Measurements from ENCODE around the gene PTP4A2.
"Not testable (repeated sequence)": the region's sequence is repeated elsewhere in the genome, so short reads cannot be mapped to it uniquely, and the experiment has no call there.

PTP4A2 gene

GRCh38 chr1:31895474-31896198, 42.5 kb downstream of the PTP4A2 start:
- H3K27ac Mint-ChIP-seq, ATAC-seq, DNase-seq, H3K4me3 Mint-ChIP-seq, H3K9me3 Mint-ChIP-seq, H3K4me1 Mint-ChIP-seq, H3K27me3 Mint-ChIP-seq: not testable (repeated sequence)

DNA sequence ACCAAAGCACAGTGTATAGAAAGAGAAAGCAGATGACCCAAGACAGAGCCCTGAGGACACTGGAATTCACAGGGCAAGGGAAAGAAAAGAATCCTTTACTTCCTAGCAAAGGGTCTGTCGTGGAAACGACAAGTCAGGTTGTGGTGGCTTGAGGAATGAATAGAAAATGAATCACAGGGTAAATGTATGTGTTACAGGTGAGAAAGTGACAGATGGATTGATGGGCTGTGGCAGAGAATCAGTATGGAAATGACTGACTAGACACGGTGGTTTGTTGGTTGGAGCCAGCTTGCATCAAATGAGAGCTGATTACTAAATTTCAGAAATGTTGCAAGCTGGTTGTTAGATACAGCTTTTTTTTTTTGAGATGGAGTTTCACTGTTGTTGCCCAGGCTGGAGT, 46.9 kb downstream of the PTP4A2 start:
- peak overlapping the region in 1 of 2 donors; percentile 72 for H3K4me3 Mint-ChIP-seq
- peak; percentile 87 for ATAC-seq
- DNase-seq: peak; percentile 35 to 82
- peak overlapping the region in 1 of 2 donors; percentile 99 for H3K27ac Mint-ChIP-seq
- H3K27me3 Mint-ChIP-seq: no peaks in the 10 kb centered on the region
- peaks cover 8 to 9% of the 10 kb centered on the region in 2 donors for H3K9me3 Mint-ChIP-seq
- H3K4me1 Mint-ChIP-seq: peaks cover 31% of the 10 kb centered on the region

DNA sequence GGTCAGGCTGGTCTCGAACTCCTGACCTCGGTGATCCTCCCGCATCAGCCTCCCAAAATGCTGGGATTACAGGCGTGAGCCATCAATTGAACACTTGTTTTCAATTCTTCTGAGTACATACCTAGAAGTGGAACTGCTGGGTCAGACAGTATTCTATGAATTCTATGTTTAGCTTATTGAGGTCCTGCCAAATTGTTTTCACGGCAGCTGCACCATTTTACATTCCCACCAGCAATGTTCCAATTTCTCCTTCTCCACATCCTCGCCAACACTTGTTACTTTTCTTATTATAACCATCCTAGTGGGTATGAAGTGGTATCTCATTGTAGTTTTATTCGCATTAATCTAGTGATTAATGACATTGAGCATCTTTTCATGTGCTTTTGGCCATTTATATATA, 49.9 kb downstream of the PTP4A2 start:
- Mint-ChIP-seq H3K9me3 (no peaks in the 10 kb centered on the region), H3K4me1 (peaks cover 31% of the 10 kb centered on the region), H3K4me3 (no peak overlapping the region), H3K27ac (peak overlapping the region in 1 of 2 donors; percentile 99), H3K27me3 (no peaks in the 10 kb centered on the region)
- no peak for DNase-seq
- ATAC-seq: no peak

DNA sequence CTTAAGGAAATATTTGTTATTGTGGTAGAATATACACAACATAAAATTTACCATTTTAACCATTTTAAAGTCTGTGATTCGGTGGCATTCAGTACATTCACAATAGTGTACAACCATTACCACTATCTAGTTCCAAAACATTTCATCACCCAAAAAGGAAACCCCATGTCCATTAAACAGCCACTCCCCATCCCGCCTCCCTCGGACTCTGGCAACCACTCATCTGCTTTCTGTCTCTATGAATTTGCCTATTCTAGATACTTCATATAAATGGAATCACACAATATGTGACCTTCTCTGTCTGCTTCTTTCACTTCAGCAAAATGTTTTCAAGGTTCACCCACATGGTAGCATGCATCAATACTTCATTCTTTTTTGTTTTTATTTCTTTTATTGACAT, 51.3 kb downstream of the PTP4A2 start:
- Mint-ChIP-seq H3K4me1 (peaks cover 31% of the 10 kb centered on the region), H3K4me3 (no peak overlapping the region), H3K9me3 (no peaks in the 10 kb centered on the region), H3K27me3 (no peaks in the 10 kb centered on the region), H3K27ac (peak overlapping the region in 1 of 2 donors; percentile 7)
- DNase-seq (no peak), ATAC-seq (no peak)

DNA sequence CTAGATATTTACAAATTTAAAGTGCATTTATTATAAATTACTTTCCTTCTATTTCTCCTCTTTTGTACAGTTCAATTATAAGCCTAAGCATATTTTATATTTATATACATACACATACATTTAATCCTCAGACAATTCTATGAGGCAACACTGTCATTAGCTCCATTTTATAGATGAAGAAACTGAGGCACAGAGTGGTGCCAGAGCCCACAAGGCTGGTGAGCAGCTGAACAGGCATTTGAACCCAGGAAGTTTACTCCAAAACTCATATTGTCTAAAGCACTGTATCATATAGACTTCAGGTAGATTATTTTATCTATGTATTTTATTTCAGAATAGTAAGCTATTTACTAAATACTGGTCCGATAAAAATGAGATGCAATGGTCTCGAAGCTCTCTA, 52.3 kb downstream of the PTP4A2 start:
- no peaks in the 10 kb centered on the region for H3K27me3 Mint-ChIP-seq
- no peak overlapping the region for H3K4me3 Mint-ChIP-seq
- DNase-seq (no peak), ATAC-seq (no peak)
- H3K4me1 Mint-ChIP-seq: peaks cover 34% of the 10 kb centered on the region
- H3K9me3 Mint-ChIP-seq: no peaks in the 10 kb centered on the region
- no peak overlapping the region for H3K27ac Mint-ChIP-seq

DNA sequence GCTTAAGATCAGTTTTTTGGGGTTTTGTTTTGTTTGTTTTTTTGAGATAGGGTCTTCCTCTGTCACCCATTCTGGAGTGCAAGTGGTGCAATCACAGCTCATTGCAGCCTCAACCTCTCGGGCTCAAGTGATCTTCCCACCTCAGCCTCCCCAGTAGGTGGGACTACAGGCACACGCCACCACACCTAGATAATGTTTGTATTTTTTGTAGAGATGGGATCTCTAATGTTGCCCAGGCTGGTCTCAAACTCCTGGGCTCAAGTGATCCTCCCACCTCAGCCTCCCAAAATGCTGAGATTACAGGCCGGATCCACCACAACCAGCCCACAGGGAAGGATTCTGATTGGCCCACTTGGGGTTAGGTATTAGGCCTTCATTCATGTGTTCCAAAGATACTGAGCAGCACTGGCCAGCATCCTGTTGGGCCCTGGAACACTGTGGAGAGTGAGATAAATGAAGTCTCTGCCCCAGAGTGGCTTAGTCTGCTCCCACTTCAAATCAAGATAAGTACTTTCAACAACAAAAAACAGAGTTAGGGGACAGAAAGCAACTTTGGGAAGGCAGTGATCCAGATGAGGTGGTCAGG, 54.7 kb downstream of the PTP4A2 start:
- peaks cover 18% of the 10 kb centered on the region for H3K4me1 Mint-ChIP-seq
- H3K27me3 Mint-ChIP-seq: no peaks in the 10 kb centered on the region
- H3K4me3 Mint-ChIP-seq: no peak overlapping the region
- no peaks in the 10 kb centered on the region for H3K9me3 Mint-ChIP-seq
- H3K27ac Mint-ChIP-seq: peak overlapping the region in 1 of 2 donors; percentile 17
- DNase-seq (no peak), ATAC-seq (no peak)

DNA sequence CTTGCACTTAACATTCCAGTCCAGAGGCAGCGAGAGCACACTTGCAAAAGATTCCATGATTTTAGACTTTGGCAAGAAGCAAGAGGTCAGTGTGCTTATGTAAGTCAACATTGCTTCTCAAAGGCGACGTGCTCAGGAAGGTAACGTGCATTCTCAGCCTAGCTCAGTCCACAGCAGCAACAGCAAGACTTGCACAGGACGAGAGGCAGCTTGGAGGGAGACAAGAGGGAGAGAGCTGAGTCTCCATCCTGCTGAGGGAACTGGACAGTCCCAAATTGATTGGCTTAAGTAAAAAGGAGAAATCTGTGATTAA, 56.5 kb downstream of the PTP4A2 start:
- Mint-ChIP-seq H3K9me3 (no peaks in the 10 kb centered on the region), H3K27me3 (no peaks in the 10 kb centered on the region), H3K4me1 (peaks cover 19% of the 10 kb centered on the region), H3K27ac (no peak overlapping the region), H3K4me3 (no peak overlapping the region)
- DNase-seq (no peak), ATAC-seq (no peak)

GRCh38 chr1:31880957-31881687, 57.0 kb downstream of the PTP4A2 start:
- no peak for ATAC-seq
- no peaks in the 10 kb centered on the region for H3K27me3 Mint-ChIP-seq
- H3K4me3 Mint-ChIP-seq: no peak overlapping the region
- DNase-seq: no peak
- H3K9me3 Mint-ChIP-seq: no peaks in the 10 kb centered on the region
- no peak overlapping the region for H3K27ac Mint-ChIP-seq
- H3K4me1 Mint-ChIP-seq: peaks cover 24% of the 10 kb centered on the region

GRCh38 chr1:31879981-31880608, 58.1 kb downstream of the PTP4A2 start:
- H3K27me3 Mint-ChIP-seq: no peaks in the 10 kb centered on the region
- peaks cover 25% of the 10 kb centered on the region for H3K4me1 Mint-ChIP-seq
- ATAC-seq (no peak), DNase-seq (no peak)
- peak overlapping the region in 1 of 2 donors; percentile 20 for H3K27ac Mint-ChIP-seq
- H3K9me3 Mint-ChIP-seq: no peaks in the 10 kb centered on the region
- H3K4me3 Mint-ChIP-seq: no peak overlapping the region

GRCh38 chr1:31878058-31878457, 60.1 kb downstream of the PTP4A2 start:
- no peaks in the 10 kb centered on the region for H3K27me3 Mint-ChIP-seq
- H3K27ac Mint-ChIP-seq: no peak overlapping the region
- DNase-seq (no peak), ATAC-seq (no peak)
- no peak overlapping the region for H3K4me3 Mint-ChIP-seq
- H3K4me1 Mint-ChIP-seq: peaks cover 33% of the 10 kb centered on the region
- H3K9me3 Mint-ChIP-seq: peaks cover 3% of the 10 kb centered on the region in 2 donors

DNA sequence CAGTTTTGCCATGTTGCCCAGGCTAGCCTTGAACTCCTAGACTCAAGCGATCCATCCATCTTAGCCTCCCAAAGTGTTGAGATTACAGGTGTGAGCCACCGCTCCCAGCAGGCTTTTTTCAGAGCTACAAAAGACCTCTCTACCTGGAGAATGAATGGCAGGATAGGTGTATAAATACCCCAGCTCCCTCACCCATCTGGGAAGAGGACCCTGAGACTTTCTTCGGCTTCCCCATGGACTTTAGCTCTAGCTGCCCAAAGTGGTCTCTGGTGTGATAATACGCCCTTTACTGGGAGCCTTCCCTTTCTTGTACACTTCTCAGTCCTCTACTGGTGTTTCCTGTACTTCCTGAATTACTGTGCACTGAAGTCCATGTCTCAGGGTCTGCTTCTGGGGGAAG, 60.6 kb downstream of the PTP4A2 start:
- Mint-ChIP-seq H3K4me3 (no peak overlapping the region), H3K27me3 (no peaks in the 10 kb centered on the region), H3K4me1 (peaks cover 38% of the 10 kb centered on the region), H3K27ac (no peak overlapping the region), H3K9me3 (peaks cover 6% of the 10 kb centered on the region in 2 donors)
- DNase-seq (no peak), ATAC-seq (no peak)

DNA sequence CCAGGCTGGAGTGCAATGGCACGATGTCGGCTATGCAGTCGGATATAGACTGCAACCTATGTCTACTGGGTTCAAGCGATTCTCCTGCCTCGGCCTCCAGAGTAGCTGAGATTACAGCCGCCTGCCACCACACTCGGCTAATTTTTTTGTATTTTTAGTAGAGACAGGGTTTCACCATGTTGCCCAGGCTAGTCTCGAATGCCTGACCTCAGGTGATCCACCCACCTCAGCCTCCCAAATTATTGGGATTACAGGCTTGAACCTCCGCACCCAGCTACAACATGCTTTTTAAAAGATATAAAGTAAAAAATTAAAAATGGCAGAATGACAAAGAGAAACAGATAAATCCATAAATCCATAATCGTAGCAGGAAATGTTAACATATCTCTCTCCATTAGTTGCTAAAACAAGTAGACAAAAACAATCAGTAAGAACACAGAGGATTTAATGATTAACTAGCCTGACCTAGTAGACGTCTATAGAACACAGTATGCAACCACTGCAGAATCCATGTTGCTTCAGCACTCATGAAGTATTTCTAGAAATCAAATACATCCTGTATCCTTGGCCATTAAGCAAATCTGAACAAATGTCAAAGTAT, 62.4 kb downstream of the PTP4A2 start:
- Mint-ChIP-seq H3K27ac (no peak overlapping the region), H3K4me3 (no peak overlapping the region), H3K9me3 (peaks cover 6% of the 10 kb centered on the region in 2 donors), H3K4me1 (peaks cover 33% of the 10 kb centered on the region), H3K27me3 (no peaks in the 10 kb centered on the region)
- DNase-seq: no peak
- ATAC-seq: no peak

DNA sequence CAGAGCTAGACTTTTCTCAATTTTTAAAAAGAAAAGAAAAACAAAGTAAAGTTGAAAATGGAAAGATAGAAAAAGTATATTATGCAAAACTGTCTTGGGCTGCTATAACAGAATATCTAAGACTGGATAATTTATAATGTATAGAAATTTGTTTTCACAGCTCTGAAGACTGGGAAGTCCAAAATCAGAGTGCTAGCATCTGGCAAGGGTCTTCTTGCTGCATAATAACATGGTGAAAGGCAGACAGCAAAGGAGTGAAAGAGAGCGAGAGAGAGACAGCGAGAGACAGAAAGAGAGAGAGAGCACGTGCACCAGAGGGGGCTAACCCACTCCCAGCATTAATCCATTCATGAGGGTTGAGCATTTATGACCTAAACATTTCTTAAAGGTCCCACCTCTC, 63.2 kb downstream of the PTP4A2 start:
- no peak for ATAC-seq
- DNase-seq: no peak
- H3K9me3 Mint-ChIP-seq: peaks cover 6% of the 10 kb centered on the region in 2 donors
- H3K27ac Mint-ChIP-seq: no peak overlapping the region
- no peaks in the 10 kb centered on the region for H3K27me3 Mint-ChIP-seq
- H3K4me3 Mint-ChIP-seq: no peak overlapping the region
- peaks cover 27% of the 10 kb centered on the region for H3K4me1 Mint-ChIP-seq

DNA sequence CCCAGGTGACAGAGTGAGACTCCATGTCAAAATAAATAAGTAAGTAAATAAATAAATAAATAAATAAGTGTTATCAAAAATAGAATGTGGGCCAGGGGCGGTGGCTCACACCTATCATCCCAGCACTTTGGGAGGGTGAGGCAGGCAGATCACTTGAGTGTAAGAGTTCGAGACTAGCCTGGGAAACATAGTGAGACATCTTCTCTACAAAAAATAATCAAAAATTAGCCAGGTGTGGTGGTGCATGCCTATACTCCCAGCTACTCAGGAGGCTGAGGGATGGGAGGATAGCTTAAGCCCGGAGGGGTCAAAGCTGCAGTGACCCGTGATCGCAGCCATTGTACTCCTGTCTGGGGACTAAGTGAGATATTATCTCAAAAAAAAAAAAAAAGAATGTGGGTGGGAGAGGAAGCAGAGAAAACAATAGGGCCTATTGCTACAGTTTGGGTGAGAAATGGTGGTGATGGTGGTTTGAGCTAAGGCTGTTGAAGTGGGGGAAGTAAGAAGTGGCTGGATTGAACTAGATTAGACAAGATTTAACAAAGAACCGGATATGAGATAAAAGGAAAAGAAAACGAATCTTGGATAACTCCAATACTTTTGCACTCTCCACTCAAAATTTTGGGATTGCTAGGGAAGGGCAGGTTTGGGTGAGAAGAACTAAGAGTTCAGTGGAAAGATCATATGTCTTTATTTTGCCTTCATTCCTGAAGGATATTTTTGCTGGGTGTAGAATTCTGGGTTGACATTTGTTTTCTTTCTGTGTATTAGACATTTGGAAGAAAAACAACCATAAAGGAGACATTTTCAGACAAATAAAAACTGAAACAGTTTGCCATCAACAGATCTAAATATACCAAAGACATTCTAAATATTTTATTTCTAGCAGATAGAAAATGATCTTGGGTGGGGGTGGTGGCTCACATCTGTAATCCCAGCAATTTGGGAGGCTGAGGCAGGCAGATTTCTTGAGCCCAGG, 65.2 kb downstream of the PTP4A2 start:
- ATAC-seq (peak; percentile 80), DNase-seq (no peak)
- Mint-ChIP-seq H3K27me3 (no peaks in the 10 kb centered on the region), H3K9me3 (peaks cover 6% of the 10 kb centered on the region in 2 donors), H3K27ac (peak overlapping the region; percentile 57 to 64), H3K4me1 (peaks cover 36% of the 10 kb centered on the region), H3K4me3 (peak overlapping the region; percentile 38 to 62)
